ENCODE data around the gene ITM2C. TPM values are rescaled to one million over a fixed set of nuclear protein-coding genes. Genes with fewer than 3 reads are reported as not detected.

The ITM2C gene
- total and polyA plus RNA-seq, 2 of the 13 experiments (the other 11 are each of a cell fraction or from before 2014, with no cell fraction given), result 70.5 to 270 TPM

DNA sequence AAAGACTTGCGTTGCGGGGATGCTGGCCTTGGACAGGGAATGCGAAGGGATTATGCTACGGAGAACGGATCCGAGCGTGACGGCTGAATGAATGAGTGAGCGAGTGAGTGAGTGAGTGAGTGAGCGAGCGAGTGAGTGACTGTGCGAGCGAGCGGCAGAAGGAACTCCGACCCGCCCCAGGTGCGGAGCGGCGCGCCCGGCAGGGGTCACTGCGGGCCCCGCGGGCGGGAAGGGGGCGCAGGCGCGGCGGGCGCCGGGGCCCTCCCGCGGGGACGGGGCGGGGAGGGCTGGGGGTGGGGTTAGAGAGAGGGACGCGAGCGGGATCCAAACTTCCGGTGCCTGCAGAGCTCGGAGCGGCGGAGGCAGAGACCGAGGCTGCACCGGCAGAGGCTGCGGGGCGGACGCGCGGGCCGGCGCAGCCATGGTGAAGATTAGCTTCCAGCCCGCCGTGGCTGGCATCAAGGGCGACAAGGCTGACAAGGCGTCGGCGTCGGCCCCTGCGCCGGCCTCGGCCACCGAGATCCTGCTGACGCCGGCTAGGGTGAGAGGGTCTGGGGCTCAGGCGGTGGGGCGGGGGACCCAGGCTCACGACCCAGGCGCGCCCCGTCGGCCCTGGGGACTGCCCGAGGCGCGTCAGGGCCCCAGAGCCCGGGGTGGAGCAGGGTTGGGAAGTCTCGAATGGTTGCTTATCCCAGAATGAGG is at the start of gene ITM2C (continued):
- TF ChIP-seq, protein P1, sequence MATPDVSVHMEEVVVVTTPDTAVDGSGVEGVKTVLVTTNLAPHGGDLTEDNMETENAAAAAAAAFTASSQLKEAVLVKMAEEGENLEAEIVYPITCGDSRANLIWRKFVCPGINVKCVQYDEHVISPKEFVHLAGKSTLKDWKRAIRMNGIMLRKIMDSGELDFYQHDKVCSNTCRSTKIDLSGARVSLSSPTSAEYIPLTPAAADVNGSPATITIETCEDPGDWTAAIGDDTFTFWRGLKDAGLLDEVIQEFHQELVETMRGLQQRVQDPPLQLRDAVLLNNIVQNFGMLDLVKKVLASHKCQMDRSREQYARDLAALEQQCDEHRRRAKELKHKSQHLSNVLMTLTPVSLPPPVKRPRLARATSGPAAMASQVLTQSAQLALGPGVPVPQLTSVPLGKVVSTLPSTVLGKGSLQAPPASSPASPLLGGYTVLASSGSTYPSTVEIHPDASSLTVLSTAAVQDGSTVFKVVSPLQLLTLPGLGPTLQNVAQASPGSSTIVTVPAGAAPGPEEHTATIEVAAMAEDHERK (CRISPR knock-in tag; IDR thresholded peaks at IDR 0.05; ENCODE audit: low read depth), result no peak
- TF ChIP-seq IRX3 (CRISPR knock-in tag; IDR thresholded peaks at IDR 0.05; ENCODE audit: borderline replicate concordance, low read depth) (no peak), SMAD9 (CRISPR knock-in tag; IDR thresholded peaks at IDR 0.05) (no peak), ZBTB3 (CRISPR knock-in tag; IDR thresholded peaks at IDR 0.05; ENCODE audit: borderline replicate concordance, low read depth) (no peak), MTF1 (CRISPR knock-in tag; IDR thresholded peaks at IDR 0.05) (no peak), KLF11 (CRISPR knock-in tag; IDR thresholded peaks at IDR 0.05) (0 out of 2 replicates have a peak, but pooled peaks have one; percentile 42), RARA (CRISPR knock-in tag; IDR thresholded peaks at IDR 0.05) (no peak), SAP130 (CRISPR knock-in tag; IDR thresholded peaks at IDR 0.05; ENCODE audit: low read depth) (peak; percentile 90), ZMYM4 (CRISPR knock-in tag; IDR thresholded peaks at IDR 0.05) (peak; percentile 64; the same call in 1 of the 2 replicates), ZNF282 (IDR thresholded peaks at IDR 0.05; ENCODE audit: partially characterized antibody) (no peak), ZFX (CRISPR knock-in tag; IDR thresholded peaks at IDR 0.05; ENCODE audit: low read depth) (peak; percentile 55), KDM2A (CRISPR knock-in tag; IDR thresholded peaks at IDR 0.05; ENCODE audit: borderline replicate concordance, low read depth) (peak; percentile 80; the same call in 1 of the 2 replicates), MXI1 (IDR thresholded peaks at IDR 0.05; ENCODE audit: borderline replicate concordance, low read depth, low read length) (peak; percentile 13; the same call in 1 of the 3 replicates), NR2F2 (IDR thresholded peaks at IDR 0.05; ENCODE audit: borderline replicate concordance, low read depth) (no peak), ZNF703 (CRISPR knock-in tag; IDR thresholded peaks at IDR 0.05; ENCODE audit: borderline replicate concordance) (0 out of 2 replicates have a peak, but pooled peaks have one; percentile 37), ZFP36 (IDR thresholded peaks at IDR 0.05; ENCODE audit: borderline replicate concordance, low read depth, low read length, partially characterized antibody) (no peak), TBX2 (CRISPR knock-in tag; IDR thresholded peaks at IDR 0.05; ENCODE audit: borderline replicate concordance) (peak; percentile 66; the same call in 1 of the 2 replicates), ZNF17 (CRISPR knock-in tag; IDR thresholded peaks at IDR 0.05) (no peak), ZNF264 (CRISPR knock-in tag; IDR thresholded peaks at IDR 0.05) (no peak)
- TF ChIP-seq, protein P2, sequence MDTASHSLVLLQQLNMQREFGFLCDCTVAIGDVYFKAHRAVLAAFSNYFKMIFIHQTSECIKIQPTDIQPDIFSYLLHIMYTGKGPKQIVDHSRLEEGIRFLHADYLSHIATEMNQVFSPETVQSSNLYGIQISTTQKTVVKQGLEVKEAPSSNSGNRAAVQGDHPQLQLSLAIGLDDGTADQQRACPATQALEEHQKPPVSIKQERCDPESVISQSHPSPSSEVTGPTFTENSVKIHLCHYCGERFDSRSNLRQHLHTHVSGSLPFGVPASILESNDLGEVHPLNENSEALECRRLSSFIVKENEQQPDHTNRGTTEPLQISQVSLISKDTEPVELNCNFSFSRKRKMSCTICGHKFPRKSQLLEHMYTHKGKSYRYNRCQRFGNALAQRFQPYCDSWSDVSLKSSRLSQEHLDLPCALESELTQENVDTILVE (CRISPR knock-in tag; IDR thresholded peaks at IDR 0.05), result no peak; the same call in 1 of the 2 replicates
- TF ChIP-seq, protein P3, sequence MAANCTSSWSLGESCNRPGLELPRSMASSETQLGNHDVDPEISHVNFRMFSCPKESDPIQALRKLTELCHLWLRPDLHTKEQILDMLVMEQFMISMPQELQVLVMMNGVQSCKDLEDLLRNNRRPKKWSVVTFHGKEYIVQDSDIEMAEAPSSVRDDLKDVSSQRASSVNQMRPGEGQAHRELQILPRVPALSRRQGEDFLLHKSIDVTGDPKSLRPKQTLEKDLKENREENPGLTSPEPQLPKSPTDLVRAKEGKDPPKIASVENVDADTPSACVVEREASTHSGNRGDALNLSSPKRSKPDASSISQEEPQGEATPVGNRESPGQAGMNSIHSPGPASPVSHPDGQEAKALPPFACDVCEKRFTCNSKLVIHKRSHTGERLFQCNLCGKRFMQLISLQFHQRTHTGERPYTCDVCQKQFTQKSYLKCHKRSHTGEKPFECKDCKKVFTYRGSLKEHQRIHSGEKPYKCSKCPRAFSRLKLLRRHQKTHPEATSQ (CRISPR knock-in tag; IDR thresholded peaks at IDR 0.05; ENCODE audit: borderline replicate concordance), result no peak
- TF ChIP-seq, protein P4, sequence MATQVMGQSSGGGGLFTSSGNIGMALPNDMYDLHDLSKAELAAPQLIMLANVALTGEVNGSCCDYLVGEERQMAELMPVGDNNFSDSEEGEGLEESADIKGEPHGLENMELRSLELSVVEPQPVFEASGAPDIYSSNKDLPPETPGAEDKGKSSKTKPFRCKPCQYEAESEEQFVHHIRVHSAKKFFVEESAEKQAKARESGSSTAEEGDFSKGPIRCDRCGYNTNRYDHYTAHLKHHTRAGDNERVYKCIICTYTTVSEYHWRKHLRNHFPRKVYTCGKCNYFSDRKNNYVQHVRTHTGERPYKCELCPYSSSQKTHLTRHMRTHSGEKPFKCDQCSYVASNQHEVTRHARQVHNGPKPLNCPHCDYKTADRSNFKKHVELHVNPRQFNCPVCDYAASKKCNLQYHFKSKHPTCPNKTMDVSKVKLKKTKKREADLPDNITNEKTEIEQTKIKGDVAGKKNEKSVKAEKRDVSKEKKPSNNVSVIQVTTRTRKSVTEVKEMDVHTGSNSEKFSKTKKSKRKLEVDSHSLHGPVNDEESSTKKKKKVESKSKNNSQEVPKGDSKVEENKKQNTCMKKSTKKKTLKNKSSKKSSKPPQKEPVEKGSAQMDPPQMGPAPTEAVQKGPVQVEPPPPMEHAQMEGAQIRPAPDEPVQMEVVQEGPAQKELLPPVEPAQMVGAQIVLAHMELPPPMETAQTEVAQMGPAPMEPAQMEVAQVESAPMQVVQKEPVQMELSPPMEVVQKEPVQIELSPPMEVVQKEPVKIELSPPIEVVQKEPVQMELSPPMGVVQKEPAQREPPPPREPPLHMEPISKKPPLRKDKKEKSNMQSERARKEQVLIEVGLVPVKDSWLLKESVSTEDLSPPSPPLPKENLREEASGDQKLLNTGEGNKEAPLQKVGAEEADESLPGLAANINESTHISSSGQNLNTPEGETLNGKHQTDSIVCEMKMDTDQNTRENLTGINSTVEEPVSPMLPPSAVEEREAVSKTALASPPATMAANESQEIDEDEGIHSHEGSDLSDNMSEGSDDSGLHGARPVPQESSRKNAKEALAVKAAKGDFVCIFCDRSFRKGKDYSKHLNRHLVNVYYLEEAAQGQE (IDR thresholded peaks at IDR 0.05; ENCODE audit: borderline replicate concordance in 1 of 2, low read depth in 1 of 2, low read length in 2 of 2), result peak in 1 of 2 experiments; percentile 22; a peak in 1 of 4 replicates
